Measurements from ENCODE around the gene HAUS7. TPM values are rescaled to one million over a fixed set of nuclear protein-coding genes. Genes with fewer than 3 reads are reported as not detected.

The HAUS7 gene
- total RNA-seq, 1 donor from 2014 or later = 62.7 TPM

GRCh38 chrX:153481043-153481442 is 10.7 kb upstream of the HAUS7 start:
- intact Hi-C loops (cut with micrococcal nuclease) = no loop called here
- Mint-ChIP-seq H3K36me3 (ENCODE audit: low read depth) (no peaks in the 10 kb centered on the region), H3K4me1 (ENCODE audit: low read depth) (no peaks in the 10 kb centered on the region), H3K9me3 (no peaks in the 10 kb centered on the region), H3K27me3 (ENCODE audit: insufficient read depth) (no peaks in the 10 kb centered on the region), H3K27ac (no peak overlapping the region), H3K4me3 (no peak overlapping the region)
- no peak for DNase-seq (ENCODE audit: low spot score)

DNA sequence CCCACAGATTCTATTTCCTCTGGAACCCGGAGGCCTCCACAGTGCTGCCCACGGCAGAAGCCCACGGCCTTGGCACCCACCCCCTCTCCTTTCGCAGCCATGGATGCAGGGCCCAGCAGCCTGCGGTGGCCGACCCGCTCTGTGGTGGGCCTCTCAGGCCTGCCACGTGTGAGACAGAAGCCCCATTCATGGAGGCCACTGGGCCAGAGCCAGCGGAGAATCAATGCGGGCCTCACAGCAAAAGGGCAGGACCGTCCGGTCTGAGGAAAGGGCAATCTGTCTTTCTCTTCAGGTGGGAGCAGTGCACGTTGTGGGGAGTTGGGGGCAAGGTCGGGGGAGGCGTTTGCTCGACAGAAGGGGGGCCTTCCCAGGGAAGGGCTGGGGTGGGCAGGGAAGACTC is 8.4 kb upstream of the HAUS7 start:
- DNase-seq (ENCODE audit: low spot score) = no peak
- Mint-ChIP-seq H3K27ac (no peak overlapping the region), H3K27me3 (ENCODE audit: insufficient read depth) (peaks cover 2% of the 10 kb centered on the region), H3K36me3 (ENCODE audit: low read depth) (no peaks in the 10 kb centered on the region), H3K4me3 (no peak overlapping the region), H3K4me1 (ENCODE audit: low read depth) (no peaks in the 10 kb centered on the region), H3K9me3 (no peaks in the 10 kb centered on the region)
- intact Hi-C loops (cut with micrococcal nuclease) = no loop called here

- H3K9me3 Mint-ChIP-seq = no peaks in the 10 kb centered on the region
- peaks cover 2% of the 10 kb centered on the region for H3K27me3 Mint-ChIP-seq (ENCODE audit: insufficient read depth)
- no peaks in the 10 kb centered on the region for H3K36me3 Mint-ChIP-seq (ENCODE audit: low read depth)
- H3K4me3 Mint-ChIP-seq = no peak overlapping the region
- intact Hi-C loops (cut with micrococcal nuclease) = no loop called here
- H3K27ac Mint-ChIP-seq = no peak overlapping the region
- no peak for DNase-seq (ENCODE audit: low spot score)
- H3K4me1 Mint-ChIP-seq (ENCODE audit: low read depth) = no peaks in the 10 kb centered on the region
Measured at GRCh38 chrX:153477901-153478300, 7.5 kb upstream of the HAUS7 start.

- DNase-seq (ENCODE audit: low spot score) = no peak
- Mint-ChIP-seq H3K9me3 (no peaks in the 10 kb centered on the region), H3K27ac (no peak overlapping the region), H3K36me3 (ENCODE audit: low read depth) (no peaks in the 10 kb centered on the region), H3K4me1 (ENCODE audit: low read depth) (no peaks in the 10 kb centered on the region), H3K27me3 (ENCODE audit: insufficient read depth) (peaks cover 2% of the 10 kb centered on the region), H3K4me3 (no peak overlapping the region)
- intact Hi-C loops (cut with micrococcal nuclease) = no loop called here
Measured at GRCh38 chrX:153477364-153477857, 7.0 kb upstream of the HAUS7 start.

- no peak for DNase-seq (ENCODE audit: low spot score)
- Mint-ChIP-seq H3K27ac (no peak overlapping the region), H3K36me3 (ENCODE audit: low read depth) (no peaks in the 10 kb centered on the region), H3K4me1 (ENCODE audit: low read depth) (no peaks in the 10 kb centered on the region), H3K9me3 (no peaks in the 10 kb centered on the region), H3K4me3 (no peak overlapping the region), H3K27me3 (ENCODE audit: insufficient read depth) (peaks cover 2% of the 10 kb centered on the region)
- intact Hi-C loops (cut with micrococcal nuclease) = no loop called here
Measured at GRCh38 chrX:153476666-153477363, 6.4 kb upstream of the HAUS7 start.

DNA sequence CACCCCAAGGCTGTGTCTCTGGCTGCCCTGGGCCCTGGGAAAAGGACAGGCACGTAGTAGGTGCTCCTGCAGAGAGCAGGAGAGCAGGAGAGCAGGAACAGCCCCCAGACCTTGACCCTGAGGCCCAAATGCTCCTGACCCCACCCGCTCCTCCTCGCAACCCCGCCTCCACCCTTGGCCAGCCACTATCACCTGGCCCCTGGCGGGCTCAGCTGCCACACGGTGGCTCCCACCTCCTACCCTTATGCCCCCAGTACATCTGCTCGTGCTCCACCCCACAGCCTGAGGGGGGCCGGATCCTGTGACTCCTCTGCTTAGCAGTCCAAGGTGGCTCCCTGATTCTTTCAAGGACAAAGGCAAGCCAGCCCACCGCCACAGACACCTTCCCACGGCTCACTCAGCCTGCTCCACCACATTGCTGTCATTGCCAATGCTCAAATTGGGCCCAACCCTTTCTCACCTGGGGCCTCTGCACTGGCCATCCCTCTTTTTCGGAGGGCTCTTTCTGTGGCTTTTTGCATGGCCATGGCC is 5.4 kb upstream of the HAUS7 start:
- no peak overlapping the region for H3K4me3 Mint-ChIP-seq
- no peak for DNase-seq (ENCODE audit: low spot score)
- H3K27me3 Mint-ChIP-seq (ENCODE audit: insufficient read depth) = peaks cover 2% of the 10 kb centered on the region
- H3K4me1 Mint-ChIP-seq (ENCODE audit: low read depth) = no peaks in the 10 kb centered on the region
- H3K36me3 Mint-ChIP-seq (ENCODE audit: low read depth) = no peaks in the 10 kb centered on the region
- intact Hi-C loops (cut with micrococcal nuclease) = no loop called here
- no peak overlapping the region for H3K27ac Mint-ChIP-seq
- H3K9me3 Mint-ChIP-seq = no peaks in the 10 kb centered on the region

- H3K4me3 Mint-ChIP-seq = no peak overlapping the region
- H3K27me3 Mint-ChIP-seq (ENCODE audit: insufficient read depth) = peaks cover 2% of the 10 kb centered on the region
- no peak overlapping the region for H3K27ac Mint-ChIP-seq
- no peaks in the 10 kb centered on the region for H3K4me1 Mint-ChIP-seq (ENCODE audit: low read depth)
- H3K9me3 Mint-ChIP-seq = no peaks in the 10 kb centered on the region
- no peak for DNase-seq (ENCODE audit: low spot score)
- H3K36me3 Mint-ChIP-seq (ENCODE audit: low read depth) = no peaks in the 10 kb centered on the region
- intact Hi-C loops (cut with micrococcal nuclease) = no loop called here
Measured at GRCh38 chrX:153475271-153475670, 4.9 kb upstream of the HAUS7 start.

DNA sequence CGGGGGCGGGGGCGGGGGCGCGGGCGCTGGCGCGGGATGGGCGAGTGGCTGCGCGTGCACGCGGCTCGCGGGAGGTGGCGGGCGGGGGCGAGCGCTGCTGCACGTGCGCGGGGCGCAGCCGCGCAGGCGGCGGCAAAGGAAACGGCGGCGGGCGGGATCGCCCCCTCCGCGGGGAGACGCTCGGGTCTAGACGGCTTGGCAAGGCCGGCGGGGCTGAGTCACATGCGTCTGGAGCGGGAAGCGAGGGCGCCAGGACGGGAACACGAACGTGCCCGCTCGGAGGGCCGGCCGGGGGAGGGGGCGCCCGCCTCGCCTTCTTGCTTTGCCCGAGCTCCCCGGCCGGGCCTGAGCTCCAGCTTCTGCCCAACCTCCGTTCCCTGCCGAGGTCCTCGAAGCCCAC is 4.3 kb upstream of the HAUS7 start:
- intact Hi-C loops (cut with micrococcal nuclease) = no loop called here
- Mint-ChIP-seq H3K4me1 (ENCODE audit: low read depth) (no peaks in the 10 kb centered on the region), H3K27me3 (ENCODE audit: insufficient read depth) (peaks cover 2% of the 10 kb centered on the region), H3K36me3 (ENCODE audit: low read depth) (no peaks in the 10 kb centered on the region), H3K4me3 (no peak overlapping the region), H3K9me3 (no peaks in the 10 kb centered on the region), H3K27ac (no peak overlapping the region)
- DNase-seq (ENCODE audit: low spot score) = peak; percentile 0

DNA sequence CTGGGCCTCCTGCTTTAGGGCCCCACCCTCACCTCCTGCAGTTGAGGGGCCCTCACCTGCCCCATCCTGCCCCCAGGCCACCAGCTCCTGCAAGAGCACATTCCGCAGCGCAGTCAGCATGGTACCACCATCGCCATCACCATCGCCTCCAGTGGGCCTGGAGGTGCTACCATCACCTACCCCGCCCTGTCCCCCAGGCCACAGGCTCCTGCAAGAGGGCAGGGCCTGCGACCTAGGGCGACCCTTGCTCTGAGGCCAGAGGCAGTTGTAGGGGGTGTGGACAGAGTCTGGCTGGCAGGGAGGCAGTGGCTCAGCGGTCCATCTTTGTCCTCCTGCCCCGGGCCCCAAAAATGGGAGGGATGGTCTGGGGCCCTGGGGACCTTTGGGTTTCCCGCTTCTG is 3.9 kb upstream of the HAUS7 start:
- Mint-ChIP-seq H3K4me3 (no peak overlapping the region), H3K27me3 (ENCODE audit: insufficient read depth) (peaks cover 2% of the 10 kb centered on the region), H3K27ac (no peak overlapping the region), H3K4me1 (ENCODE audit: low read depth) (no peaks in the 10 kb centered on the region), H3K36me3 (ENCODE audit: low read depth) (no peaks in the 10 kb centered on the region), H3K9me3 (no peaks in the 10 kb centered on the region)
- intact Hi-C loops (cut with micrococcal nuclease) = no loop called here
- no peak for DNase-seq (ENCODE audit: low spot score)

DNA sequence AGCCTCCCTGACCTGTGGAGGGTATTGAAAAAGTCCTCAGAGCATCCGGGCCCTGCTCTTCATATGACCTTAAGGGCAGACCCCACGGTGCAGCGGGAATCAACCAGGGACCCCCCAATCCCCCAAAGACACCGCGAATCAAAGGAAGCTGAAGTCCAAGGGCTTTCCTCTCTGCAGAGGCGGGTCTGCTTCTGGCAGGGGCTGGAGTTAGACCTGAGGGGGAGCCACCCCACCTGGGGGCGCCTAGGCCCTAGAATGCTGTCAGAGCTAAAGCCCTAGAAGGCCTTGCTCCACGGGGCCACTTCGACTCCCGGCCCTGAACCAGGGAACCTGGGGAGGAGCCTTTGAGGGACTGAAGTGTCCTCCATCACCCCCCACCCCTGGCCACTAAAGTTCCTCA is 2.8 kb upstream of the HAUS7 start:
- H3K9me3 Mint-ChIP-seq = no peaks in the 10 kb centered on the region
- H3K27ac Mint-ChIP-seq = no peak overlapping the region
- intact Hi-C loops (cut with micrococcal nuclease) = no loop called here

GRCh38 chrX:153471663-153472280 is 1.4 kb upstream of the HAUS7 start:
- Mint-ChIP-seq H3K27me3 (ENCODE audit: insufficient read depth) (peaks cover 2% of the 10 kb centered on the region), H3K4me1 (ENCODE audit: low read depth) (no peaks in the 10 kb centered on the region), H3K9me3 (no peaks in the 10 kb centered on the region), H3K27ac (no peak overlapping the region), H3K4me3 (no peak overlapping the region), H3K36me3 (ENCODE audit: low read depth) (peaks cover 6% of the 10 kb centered on the region)
- DNase-seq (ENCODE audit: low spot score) = no peak
- intact Hi-C loops (cut with micrococcal nuclease) = loop anchor here (1.0 to 2.0 kb wide), 5 partner anchors 36 to 513 kb away; partner anchors contain the start of genes CCNQ, ZFP92 and ZNF275

More for the DNA sequence above, 2.8 kb upstream of the HAUS7 start:
- H3K4me1 Mint-ChIP-seq (ENCODE audit: low read depth) = no peaks in the 10 kb centered on the region
- H3K4me3 Mint-ChIP-seq = no peak overlapping the region
- H3K27me3 Mint-ChIP-seq (ENCODE audit: insufficient read depth) = peaks cover 2% of the 10 kb centered on the region
- no peaks in the 10 kb centered on the region for H3K36me3 Mint-ChIP-seq (ENCODE audit: low read depth)
- DNase-seq (ENCODE audit: low spot score) = no peak

DNA sequence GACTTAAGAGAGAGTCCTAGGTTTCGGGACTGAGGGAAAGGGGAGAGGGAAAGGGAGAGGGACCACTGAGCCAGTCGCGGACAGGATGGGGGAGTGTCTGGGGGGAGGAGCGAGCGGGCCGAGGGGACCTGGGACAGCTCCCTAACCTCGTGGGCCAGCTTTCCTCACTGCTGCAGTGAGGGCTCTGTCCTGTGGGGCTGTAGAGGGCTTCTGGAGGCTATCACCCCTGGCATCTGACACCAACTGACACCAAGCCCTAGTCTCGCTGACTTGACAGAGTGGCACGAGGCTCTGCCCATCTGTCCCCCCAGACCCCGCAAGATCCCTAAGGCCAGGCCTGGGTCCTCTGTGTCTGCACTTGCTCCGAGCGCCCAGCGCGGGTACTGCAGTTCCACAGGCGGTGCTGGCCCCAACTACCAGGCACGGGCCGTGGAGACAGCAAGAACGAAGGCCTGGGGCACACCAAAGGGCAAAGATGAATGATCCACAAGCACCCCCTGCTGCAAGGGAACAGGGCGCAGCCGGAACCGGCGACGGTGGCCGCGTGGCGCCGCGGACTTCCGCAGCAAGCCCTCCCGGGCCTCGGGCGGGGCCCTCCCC is 465 bp downstream of the HAUS7 start:
- Mint-ChIP-seq H3K4me3 (peak overlapping the region; percentile 85), H3K9me3 (no peaks in the 10 kb centered on the region), H3K27me3 (ENCODE audit: insufficient read depth) (no peaks in the 10 kb centered on the region), H3K27ac (peak overlapping the region; percentile 80), H3K4me1 (ENCODE audit: low read depth) (no peaks in the 10 kb centered on the region), H3K36me3 (ENCODE audit: low read depth) (peaks cover 6% of the 10 kb centered on the region)
- intact Hi-C loops (cut with micrococcal nuclease) = loop anchor here (1.0 to 2.0 kb wide), 5 partner anchors 59 to 529 kb away; partner anchors contain the start of genes CCNQ, ZFP92 and ZNF275
- peak; percentile 5 for DNase-seq (ENCODE audit: low spot score)

GRCh38 chrX:153468008-153468580 is 2.3 kb downstream of the HAUS7 start:
- H3K27me3 Mint-ChIP-seq (ENCODE audit: insufficient read depth) = no peaks in the 10 kb centered on the region
- no peak for DNase-seq (ENCODE audit: low spot score)
- intact Hi-C loops (cut with micrococcal nuclease) = no loop called here
- no peak overlapping the region for H3K27ac Mint-ChIP-seq
- no peaks in the 10 kb centered on the region for H3K9me3 Mint-ChIP-seq
- H3K4me3 Mint-ChIP-seq = no peak overlapping the region
- H3K36me3 Mint-ChIP-seq (ENCODE audit: low read depth) = peaks cover 6% of the 10 kb centered on the region
- no peaks in the 10 kb centered on the region for H3K4me1 Mint-ChIP-seq (ENCODE audit: low read depth)

Measured in activated T-helper 1 cell treated with anti-CD3 and anti-CD28 coated beads, Interleukin-12 subunit alpha, Interleukin-12 subunit beta, Interleukin-2, Interleukin-4 antibody, amounts not matched to agents 30 ng/mL and 10 ng/mL and 1 ng/mL, durations not matched to agents 14 hours and 24 hours and 36 hours (primary cell).